Measurements from ENCODE around the gene JDP2.
A peak's percentile ranks its signal among the peaks of the same experiment; 100 is the strongest.

JDP2 gene

GRCh38 chr14:75514673-75515628 lies 87.1 kb downstream of the JDP2 start:
- no peaks in the 10 kb centered on the region for H4K20me1 ChIP-seq (ENCODE audit: low read depth, low read length)
- H3F3A ChIP-seq (ENCODE audit: insufficient read depth) = peaks cover 39% of the 10 kb centered on the region
- no peaks in the 10 kb centered on the region for H3K36me3 ChIP-seq (ENCODE audit: low read length)
- H3K4me2 ChIP-seq (ENCODE audit: low read depth, low read length, poor library complexity, severe bottlenecking) = peak overlapping the region; percentile 81
- no peaks in the 10 kb centered on the region for H3K27me3 ChIP-seq (ENCODE audit: low read length)
- H3K79me2 ChIP-seq (ENCODE audit: insufficient read depth, low read length) = no peaks in the 10 kb centered on the region
- peak overlapping the region; percentile 57 for H3K9ac ChIP-seq (ENCODE audit: low read length)
- peak overlapping the region; percentile 35 for H3K4me3 ChIP-seq (ENCODE audit: insufficient read depth, low read length, poor library complexity, severe bottlenecking)
- H3K9me3 ChIP-seq (ENCODE audit: insufficient read depth, low read length) = 0 out of 2 replicates have a peak, but pooled peaks cover 7% of the 10 kb centered on the region
- peak overlapping the region; percentile 63 for H2AFZ ChIP-seq (ENCODE audit: low read depth, low read length, severe bottlenecking)
- TF ChIP-seq CTCF (IDR thresholded peaks at IDR 0.05; ENCODE audit: insufficient read depth, low read length, poor library complexity, severe bottlenecking) (peak; percentile 26), EZH2phosphoT487 (conservative IDR thresholded peaks at IDR 0.05; ENCODE audit: low read length) (no peak)
- H3K27ac ChIP-seq (ENCODE audit: low read depth, low read length) = peak overlapping the region; percentile 90
- no peaks in the 10 kb centered on the region for H3K9me2 ChIP-seq (replicated peaks; ENCODE audit: insufficient read depth, low read length)

GRCh38 chr14:75515629-75515996 lies 87.8 kb downstream of the JDP2 start:
- Histone ChIP-seq H3K4me3 (ENCODE audit: insufficient read depth, low read length, poor library complexity, severe bottlenecking) (peak overlapping the region; percentile 35), H2AFZ (ENCODE audit: low read depth, low read length, severe bottlenecking) (peak overlapping the region; percentile 63)

GRCh38 chr14:75518625-75519024 lies 90.8 kb downstream of the JDP2 start:
- Histone ChIP-seq H2AFZ (ENCODE audit: low read depth, low read length, severe bottlenecking) (no peak overlapping the region), H3K27ac (ENCODE audit: low read depth, low read length) (no peak overlapping the region), H3K4me2 (ENCODE audit: low read depth, low read length, poor library complexity, severe bottlenecking) (no peak overlapping the region), H3K9me2 (replicated peaks; ENCODE audit: insufficient read depth, low read length) (no peaks in the 10 kb centered on the region), H4K20me1 (ENCODE audit: low read depth, low read length) (no peaks in the 10 kb centered on the region), H3K9me3 (ENCODE audit: insufficient read depth, low read length) (no peaks in the 10 kb centered on the region), H3K79me2 (ENCODE audit: insufficient read depth, low read length) (peaks cover 10% of the 10 kb centered on the region), H3K4me3 (ENCODE audit: insufficient read depth, low read length, poor library complexity, severe bottlenecking) (no peak overlapping the region), H3F3A (ENCODE audit: insufficient read depth) (peaks cover 37% of the 10 kb centered on the region), H3K36me3 (ENCODE audit: low read length) (no peaks in the 10 kb centered on the region), H3K27me3 (ENCODE audit: low read length) (no peaks in the 10 kb centered on the region), H3K9ac (ENCODE audit: low read length) (no peak overlapping the region)
- TF ChIP-seq CTCF (IDR thresholded peaks at IDR 0.05; ENCODE audit: insufficient read depth, low read length, poor library complexity, severe bottlenecking) (peak; percentile 40), EZH2phosphoT487 (conservative IDR thresholded peaks at IDR 0.05; ENCODE audit: low read length) (no peak)

More at GRCh38 chr14:75515629-75515996, 87.8 kb downstream of the JDP2 start:
- Histone ChIP-seq H3K4me2 (ENCODE audit: low read depth, low read length, poor library complexity, severe bottlenecking) (peak overlapping the region; percentile 81), H3K27ac (ENCODE audit: low read depth, low read length) (peak overlapping the region; percentile 90), H3K9ac (ENCODE audit: low read length) (peak overlapping the region; percentile 57), H3K79me2 (ENCODE audit: insufficient read depth, low read length) (no peaks in the 10 kb centered on the region), H3K9me2 (replicated peaks; ENCODE audit: insufficient read depth, low read length) (no peaks in the 10 kb centered on the region), H3K27me3 (ENCODE audit: low read length) (no peaks in the 10 kb centered on the region), H3F3A (ENCODE audit: insufficient read depth) (peaks cover 44% of the 10 kb centered on the region), H4K20me1 (ENCODE audit: low read depth, low read length) (no peaks in the 10 kb centered on the region), H3K9me3 (ENCODE audit: insufficient read depth, low read length) (0 out of 2 replicates have a peak, but pooled peaks cover 5% of the 10 kb centered on the region), H3K36me3 (ENCODE audit: low read length) (no peaks in the 10 kb centered on the region)
- no peak for TF ChIP-seq EZH2phosphoT487 (conservative IDR thresholded peaks at IDR 0.05; ENCODE audit: low read length)
- no peak for TF ChIP-seq CTCF (IDR thresholded peaks at IDR 0.05; ENCODE audit: insufficient read depth, low read length, poor library complexity, severe bottlenecking)

Measured in SU-DHL-6 (cell line).